ENCODE measurements around the gene NRCAM.

- no peak for TF ChIP-seq JUN (IDR thresholded peaks at IDR 0.05)
- no peak for TF ChIP-seq CTCF (IDR thresholded peaks at IDR 0.05)
- TF ChIP-seq ELK1 (IDR thresholded peaks at IDR 0.05; ENCODE audit: low read depth, low read length): no peak
- no peak for TF ChIP-seq KDM1A (IDR thresholded peaks at IDR 0.05; ENCODE audit: low read depth)
- TF ChIP-seq POLR2A (IDR thresholded peaks at IDR 0.05; ENCODE audit: low read length): no peak
- no peak for TF ChIP-seq RNF2 (IDR thresholded peaks at IDR 0.05; ENCODE audit: borderline replicate concordance, low read depth)
Observed at GRCh38 chr7:108291791-108292440, 164.3 kb downstream of the NRCAM start.
